Lower leg skin (tissue), 3 donors: Measurements from ENCODE around the gene OR6T1.

Source experiments
- CTCF ChIP-seq, 3 donors: fragments of 450-650 bp; IDR thresholded peaks; one replicate each; pipeline ENCODE4 v1.5.1; 2016; ENCODE audit warnings: antibody characterized with exemption in 3 of 3, mild to moderate bottlenecking in 3 of 3, moderate library complexity in 2 of 3
- POLR2A ChIP-seq, 2 donors: fragments of 450-650 bp; IDR thresholded peaks; one replicate each; pipeline ENCODE4 v1.6.1; 2016 to 2017; ENCODE audit warnings: antibody characterized with exemption in 2 of 2, mild to moderate bottlenecking in 1 of 2, moderate library complexity in 1 of 2

GRCh38 chr11:123979311-123979710, 35.7 kb upstream of the OR6T1 start:
- TF ChIP-seq CTCF (IDR thresholded peaks at IDR 0.05) (no peak), POLR2A (IDR thresholded peaks at IDR 0.05) (no peak)
